DMS114 treated with DMSO at 0.1 percent for 48 hours (cell line): ENCODE data around the gene RNF40.

Experiments
- DNase-seq: peaks from one replicate; lab custom pipeline; 2025; ENCODE audit not compliant: unreplicated experiment; lab: John Stamatoyannopoulos, UW

The RNF40 gene

GRCh38 chr16:30761427-30761927, 645 bp upstream of the RNF40 start:
- DNase-seq: peak; percentile 24

GRCh38 chr16:30762991-30763725, 1.0 kb downstream of the RNF40 start:
- DNase-seq: no peak

GRCh38 chr16:30764086-30764485, 2.0 kb downstream of the RNF40 start:
- DNase-seq: no peak

GRCh38 chr16:30764816-30765465, 2.8 kb downstream of the RNF40 start:
- no peak for DNase-seq

GRCh38 chr16:30766206-30766932, 4.2 kb downstream of the RNF40 start:
- DNase-seq: no peak

GRCh38 chr16:30766933-30767284, 4.8 kb downstream of the RNF40 start:
- DNase-seq: no peak

GRCh38 chr16:30767767-30768465, 5.8 kb downstream of the RNF40 start:
- DNase-seq: no peak

GRCh38 chr16:30768583-30769181, 6.6 kb downstream of the RNF40 start:
- DNase-seq: no peak

- no peak for DNase-seq
These were observed 7.4 kb downstream of the RNF40 start for GRCh38 chr16:30769379-30770089.

- DNase-seq: no peak
These were observed 9.6 kb downstream of the RNF40 start for GRCh38 chr16:30771726-30772125.

- no peak for DNase-seq
These were observed 11.7 kb downstream of the RNF40 start for GRCh38 chr16:30773826-30774225.

- no peak for DNase-seq
These were observed 12.4 kb downstream of the RNF40 start for GRCh38 chr16:30774367-30775130.

- DNase-seq: no peak
These were observed 12.9 kb downstream of the RNF40 start for GRCh38 chr16:30775131-30775391.

GRCh38 chr16:30775392-30776188, 13.5 kb downstream of the RNF40 start:
- DNase-seq: peak; percentile 82

GRCh38 chr16:30777591-30778297, 15.6 kb downstream of the RNF40 start:
- DNase-seq: no peak

- no peak for DNase-seq
These were observed 16.6 kb downstream of the RNF40 start for GRCh38 chr16:30778549-30779244.

- no peak for DNase-seq
These were observed 17.5 kb downstream of the RNF40 start for GRCh38 chr16:30779596-30779995.

- no peak for DNase-seq
These were observed 17.9 kb downstream of the RNF40 start for GRCh38 chr16:30780021-30780420.
